ENCODE data around the gene SMIM5. TPM values are rescaled to one million over a fixed set of nuclear protein-coding genes. Genes with fewer than 3 reads are reported as not detected.

Gene SMIM5
- total and polyA plus RNA-seq, 2 donors (not counting 3 experiments of a cell fraction or from before 2014, with no cell fraction given), result not detected

- ChIA-PET CTCF (interaction anchor here (1.8 to 3.6 kb wide), 4 partner anchors 12 to 80 kb away, joined by 7 to 29 read pairs (median 14); partner anchors contain the start of gene SMIM5), POLR2A (interaction anchor here (0.6 kb wide), 1 partner anchor 59 kb away, joined by 3 read pairs; no protein-coding TSS in a partner anchor)
- H3K9ac ChIP-seq (replicated peaks; ENCODE audit: extremely low read depth, insufficient read depth, low read length), result peak overlapping the region; percentile 93
- peak overlapping the region; percentile 74 to 95 (median 81) for H3K4me3 ChIP-seq (replicated peaks in 1 of 3; ENCODE audit: insufficient read depth in 1 of 3, low read depth in 1 of 3, low read length in 3 of 3)
- peaks cover 62% of the 10 kb centered on the region for H3K79me2 ChIP-seq (ENCODE audit: control insufficient read depth, insufficient read depth, low read length)
- H4K20me1 ChIP-seq (replicated peaks; ENCODE audit: control insufficient read depth, extremely low read depth, insufficient read depth, low read length), result no peaks in the 10 kb centered on the region
- H3K27me3 ChIP-seq (ENCODE audit: control insufficient read depth in 2 of 2, insufficient read depth in 2 of 2, low read length in 2 of 2), result no peaks in the 10 kb centered on the region
- BruUV-seq (replicated peaks), result no TSS peak
- no peaks in the 10 kb centered on the region for H3K9me1 ChIP-seq (replicated peaks; ENCODE audit: control insufficient read depth, extremely low read depth, insufficient read depth, low read length)
- peaks cover 11 to 20% of the 10 kb centered on the region in 2 experiments for H3K36me3 ChIP-seq (ENCODE audit: control insufficient read depth in 2 of 2, extremely low read depth in 1 of 2, insufficient read depth in 2 of 2, low read length in 2 of 2)
- H3K27ac ChIP-seq (ENCODE audit: insufficient read depth, low read depth, low read length), result peak overlapping the region; percentile 86
- TF ChIP-seq FOS (IDR thresholded peaks at IDR 0.05; ENCODE audit: borderline replicate concordance, insufficient read depth, low read length) (no peak), MYC (IDR thresholded peaks at IDR 0.05; ENCODE audit: low read depth, low read length) (no peak), GATA2 (IDR thresholded peaks at IDR 0.05; ENCODE audit: insufficient read depth, insufficient read length, low read depth, low read length) (no peak), JUN (IDR thresholded peaks at IDR 0.05; ENCODE audit: borderline replicate concordance, insufficient read depth, insufficient read length, low read depth) (no peak), POLR2AphosphoS5 (IDR thresholded peaks at IDR 0.05; ENCODE audit: insufficient read depth, low read depth, low read length) (no peak), EZH2 (IDR thresholded peaks at IDR 0.05; ENCODE audit: borderline replicate concordance, low read depth, low read length, severe bottlenecking) (no peak), CTCF (IDR thresholded peaks at IDR 0.05; ENCODE audit: extremely low read depth in 1 of 2, insufficient read depth in 1 of 2, low read depth in 1 of 2, low read length in 2 of 2) (no peak)
- intact Hi-C loops (cut with micrococcal nuclease), result no loop called here
- no peak overlapping the region for H2AFZ ChIP-seq (ENCODE audit: low read depth, low read length)
- peaks cover 20% of the 10 kb centered on the region for H3K4me1 ChIP-seq (ENCODE audit: control insufficient read depth, extremely low read depth, insufficient read depth, low read length)
- DNase-seq (ENCODE audit: low read depth, low spot score) (no peak), FAIRE-seq (no peak)
- H3K4me2 ChIP-seq (ENCODE audit: insufficient read depth, low read length), result peak overlapping the region; percentile 91
- H3K9me3 ChIP-seq (replicated peaks; ENCODE audit: control insufficient read depth, insufficient read depth, low read length), result no peaks in the 10 kb centered on the region
- dilution Hi-C loops (cut with MboI; ENCODE audit: extremely low pct_ligation_motif_present, low sequenced_read_pairs), result no loop called here
Observed at GRCh38 chr17:75667825-75668224, 34.6 kb downstream of the SMIM5 start.
